Erythroblast (primary cell): ENCODE results near the gene ADCY4.

Source experiments
- GATA1 ChIP-seq: IDR thresholded peaks from 2 replicates; pipeline ENCODE4 v1.6.1; 2011; ENCODE audit warnings: low read depth, mild to moderate bottlenecking, control low read depth, low read length, moderate library complexity
- POLR2A ChIP-seq: IDR thresholded peaks from 2 replicates; pipeline ENCODE4 v1.6.1; 2011; ENCODE audit warnings: mild to moderate bottlenecking, low read length

DNA sequence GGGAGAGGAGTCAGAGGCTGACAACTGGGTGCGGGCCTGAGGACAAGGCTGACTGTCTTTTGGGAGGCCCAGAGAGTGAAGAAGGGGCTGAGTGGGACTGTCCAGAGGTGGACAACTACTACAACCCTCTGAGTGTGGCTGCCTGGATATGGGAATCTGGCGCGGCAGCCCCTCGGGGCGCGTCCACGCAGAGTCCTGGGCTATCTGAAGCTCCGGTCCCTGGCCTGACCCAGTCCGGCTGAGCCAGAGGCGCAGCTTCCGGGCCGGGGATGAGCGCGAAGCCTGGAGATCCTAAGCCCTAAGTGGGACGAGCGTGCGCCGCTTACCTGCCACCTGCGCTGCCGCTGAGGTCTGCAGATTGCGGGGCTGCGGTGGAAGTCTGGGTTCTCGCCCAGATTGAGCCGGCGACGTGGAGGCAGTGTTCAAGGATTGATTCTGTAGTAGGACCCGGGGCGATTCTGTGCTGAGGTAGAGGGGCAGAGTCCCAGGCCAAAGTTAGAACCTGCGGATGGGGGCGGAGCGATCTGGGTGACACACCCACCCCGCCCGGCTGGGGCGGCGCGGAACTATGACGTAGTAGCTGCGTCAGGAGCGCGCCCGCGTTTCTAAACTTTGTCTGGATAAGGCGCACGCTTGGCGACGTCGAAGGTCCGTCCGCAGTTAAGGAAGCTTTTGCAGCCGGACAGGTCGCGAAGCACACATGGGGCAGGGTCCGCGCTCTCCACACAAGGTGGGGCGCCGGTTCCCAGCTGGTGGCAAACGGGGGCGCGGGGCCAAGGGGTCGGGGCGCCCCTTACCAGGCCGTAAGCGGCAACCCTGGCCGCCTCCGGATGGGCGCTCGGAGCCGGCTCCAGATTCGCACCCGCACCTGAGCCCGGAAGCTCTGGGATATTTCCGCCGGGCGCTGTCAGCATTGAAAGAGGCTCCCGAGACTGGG, 35.3 kb downstream of the ADCY4 start, which contains the start of the genes DHRS1 and NOP9:
- TF ChIP-seq POLR2A (peak; percentile 78), GATA1 (no peak)
